A549 (cell line): Measurements from ENCODE around the gene EPS15. TPM values are rescaled to one million over a fixed set of nuclear protein-coding genes. Genes with fewer than 3 reads are reported as not detected.
"Not testable (repeated sequence)": the region's sequence is repeated elsewhere in the genome, so short reads cannot be mapped to it uniquely, and the experiment has no call there.

Experiments used
- ATAC-seq, 2 experiments: fragments of 200-7000 bp in 1 of 2; fragments of >200 bp in 1 of 2; cut with Nextera tagmentation in 1 of 2; cut with Tn5 transposase in 1 of 2; 3 replicates each; pipeline versions ENCODE4 v1.8.0 to v1.9.1; 2018 to 2020; ENCODE audit warnings: mild to moderate bottlenecking in 1 of 2, moderate library complexity in 1 of 2
- CTCF ChIA-PET: fragments of 300-600 bp; sonication (Branson Sonifier 250); formaldehyde crosslinking; extraction: SDS; loops from one replicate; lab custom pipeline; 2021; ENCODE audit warnings: antibody characterized with exemption, inconsistent platforms; lab: Yijun Ruan, JAX
- POLR2A ChIA-PET: fragments of 350-600 bp; formaldehyde crosslinking; extraction: SDS; loops from one replicate; lab custom pipeline; 2021; ENCODE audit warnings: antibody characterized with exemption, inconsistent platforms; lab: Yijun Ruan, JAX
- DNase-seq, 2 experiments: peaks; one replicate each; pipeline versions ENCODE4 v3.0.0 to v3.0.0-alpha.2; 2011 to 2016; ENCODE audit warnings: low read depth in 1 of 2, low spot score in 1 of 2
- FAIRE-seq: peaks from 2 replicates; lab custom pipeline; 2011; peaks lifted over from hg19 to GRCh38; lab: Jason Lieb, UNC
- H3K27ac ChIP-seq, 2 experiments: fragments of >200 bp; sonication (Bioruptor Twin); formaldehyde crosslinking; 3 replicates each; pipeline ENCODE4 v1.5.1; 2016 to 2017
- H3K4me1 ChIP-seq: fragments of >200 bp; sonication (Bioruptor Twin); formaldehyde crosslinking; 3 replicates; pipeline ENCODE4 v1.6.1; 2016
- H3K4me2 ChIP-seq: fragments of >200 bp; sonication (Bioruptor Twin); formaldehyde crosslinking; 3 replicates; pipeline ENCODE4 v1.6.1; 2016
- H3K4me3 ChIP-seq: fragments of >200 bp; sonication (Bioruptor Twin); formaldehyde crosslinking; 3 replicates; pipeline ENCODE4 v1.5.1; 2016
- H3K9me3 ChIP-seq: fragments of >200 bp; sonication (Bioruptor Twin); formaldehyde crosslinking; 3 replicates; pipeline ENCODE4 v1.6.1; 2016
- ATOH8 ChIP-seq: fragments of 250-450 bp; sonication (Bioruptor Pico); IDR thresholded peaks from 2 replicates; pipeline ENCODE4 v1.5.0; 2020; ENCODE audit warnings: low read depth, mild to moderate bottlenecking, moderate library complexity
- BHLHE40 ChIP-seq: IDR thresholded peaks from 2 replicates; pipeline ENCODE4 v1.6.1; 2012; ENCODE audit warnings: low read depth, low read length, inconsistent platforms
- CBX8 ChIP-seq: fragments of 200-600 bp; sonication (generic); IDR thresholded peaks from 2 replicates; pipeline ENCODE4 v1.6.1; 2016
- CTCF ChIP-seq: fragments of >200 bp; sonication (Bioruptor Twin); formaldehyde crosslinking; IDR thresholded peaks from 3 replicates; pipeline ENCODE4 v1.5.1; 2016
- GATA3 ChIP-seq: IDR thresholded peaks from 2 replicates; pipeline ENCODE4 v1.6.1; 2012; ENCODE audit warnings: borderline replicate concordance
- HDAC2 ChIP-seq: fragments of 200-600 bp; sonication (generic); IDR thresholded peaks from 2 replicates; pipeline ENCODE4 v1.6.1; 2016
- HEYL ChIP-seq: fragments of 250-450 bp; sonication (Bioruptor Pico); IDR thresholded peaks from 2 replicates; pipeline ENCODE4 v1.8.0; 2021; ENCODE audit warnings: mild to moderate bottlenecking, moderate library complexity
- HOXA7 ChIP-seq: fragments of 250-450 bp; sonication (Bioruptor Pico); IDR thresholded peaks from 2 replicates; pipeline ENCODE4 v1.5.0; 2020; ENCODE audit warnings: mild to moderate bottlenecking, moderate library complexity
- HOXB5 ChIP-seq: fragments of 250-450 bp; sonication (Bioruptor Pico); IDR thresholded peaks from 2 replicates; pipeline ENCODE4 v1.5.0; 2020; ENCODE audit warnings: mild to moderate bottlenecking, moderate library complexity
- JUN ChIP-seq, 2 experiments: fragments of >200 bp; sonication (Bioruptor Twin); formaldehyde crosslinking; IDR thresholded peaks; 2 replicates in 1 of 2; 3 replicates in 1 of 2; pipeline ENCODE4 v1.6.1; 2016 to 2017
- KDM1A ChIP-seq: fragments of 200-600 bp; sonication (generic); IDR thresholded peaks from 2 replicates; pipeline ENCODE4 v1.6.1; 2016; ENCODE audit warnings: low read depth, mild to moderate bottlenecking
- MAFK ChIP-seq: fragments of 450-650 bp; IDR thresholded peaks from 2 replicates; pipeline ENCODE4 v1.6.1; 2014; ENCODE audit not compliant: partially characterized antibody
- NFE2L2 ChIP-seq: fragments of 150-350 bp; conservative IDR thresholded peaks from 2 replicates; pipeline ENCODE4 v1.6.1; 2014; ENCODE audit warnings: low read length
- NPAS2 ChIP-seq: fragments of 250-450 bp; sonication (Bioruptor Pico); IDR thresholded peaks from 2 replicates; pipeline ENCODE4 v1.8.0; 2022; ENCODE audit warnings: mild to moderate bottlenecking, moderate library complexity, borderline replicate concordance
- RCOR1 ChIP-seq: fragments of 150-350 bp; IDR thresholded peaks from 2 replicates; pipeline ENCODE4 v1.6.1; 2014; ENCODE audit warnings: antibody characterized with exemption, low read length, low read depth
- SMC3 ChIP-seq: fragments of >200 bp; sonication (Bioruptor Twin); formaldehyde crosslinking; IDR thresholded peaks from 3 replicates; pipeline ENCODE4 v1.6.1; 2018; ENCODE audit warnings: inconsistent platforms
- ZC3H11A ChIP-seq: fragments of 450-650 bp; IDR thresholded peaks from 2 replicates; pipeline ENCODE4 v1.6.1; 2014; ENCODE audit warnings: antibody characterized with exemption, mild to moderate bottlenecking
- ZNF302 ChIP-seq: fragments of 250-450 bp; sonication (Bioruptor Pico); IDR thresholded peaks from 2 replicates; pipeline ENCODE4 v1.9.0; 2021; ENCODE audit warnings: inconsistent platforms, mild to moderate bottlenecking, moderate library complexity
- ZSCAN20 ChIP-seq: fragments of 250-450 bp; sonication (Bioruptor Pico); IDR thresholded peaks from 2 replicates; pipeline ENCODE4 v1.8.0; 2022; ENCODE audit warnings: mild to moderate bottlenecking, moderate library complexity
- WGBS: methylation state at CpG from one replicate; pipeline ENCODE4 v1.1.6; 2017; ENCODE audit errors: missing lambda C conversion rate; 5-methylcytosine and 5-hydroxymethylcytosine counted together
- polyA plus RNA-seq, 4 experiments: library from polyadenylated mRNA; depleted of rRNA in 3 of 4; stranded (reverse); fragments of >200 nt; fragmentation: RNase III in 1 of 4; extraction: RNeasy Plus Mini Kit Qiagen cat#74134 plus additional on column Dnase treatment in 1 of 4; gene quantifications; 2 replicates in 3 of 4; 3 replicates in 1 of 4; pipeline ENCODE4 v1.2.3, GENCODE V29; 2011 to 2017

Gene EPS15
- polyA plus RNA-seq, 2 of the 4 experiments (the other 2 are of a cell fraction), result 10.9 to 35.4 TPM

GRCh38 chr1:51325878-51326755, 192.9 kb downstream of the EPS15 start:
- 91% methylated on average over 10 of the region's 16 CpGs for WGBS
- TF ChIP-seq HOXB5 (CRISPR knock-in tag) (no peak), SMC3 (no peak)
- TF ChIP-seq, all 56 proteins: peak for 0
- Histone ChIP-seq H3K4me2 (no peak overlapping the region), H3K27ac (no peak overlapping the region), H3K9me3 (no peaks in the 10 kb centered on the region), H3K4me1 (peaks cover 4% of the 10 kb centered on the region), H3K4me3 (no peak overlapping the region)
- DNase-seq, result no peak
- peak in 1 of 2 experiments; percentile 22; a peak in 1 of 6 replicates for ATAC-seq
- POLR2A ChIA-PET, result no interaction called here
- CTCF ChIA-PET, result interaction anchor here (0.7 to 1.2 kb wide), 2 partner anchors 29 to 32 kb away, joined by 3 read pairs; no protein-coding TSS in a partner anchor
- no peak for FAIRE-seq

- Histone ChIP-seq H3K4me3 (no peak overlapping the region), H3K9me3 (no peaks in the 10 kb centered on the region), H3K27ac (no peak overlapping the region), H3K4me2 (no peak overlapping the region), H3K4me1 (no peaks in the 10 kb centered on the region)
- ChIA-PET POLR2A (no interaction called here), CTCF (no interaction called here)
- no peak for ATAC-seq
- no peak for FAIRE-seq
- no peak for DNase-seq
- 25% methylated on average over 1 of the region's 1 CpG for WGBS
- TF ChIP-seq NPAS2 (CRISPR knock-in tag) (no peak), MAFK (no peak), ATOH8 (no peak), HEYL (CRISPR knock-in tag) (no peak), JUN (IDR thresholded peaks at IDR 0.05) (no peak), HOXA7 (CRISPR knock-in tag) (no peak), RCOR1 (no peak), CBX8 (no peak), HDAC2 (no peak), NFE2L2 (no peak), BHLHE40 (no peak)
Observed at GRCh38 chr1:51325391-51325790, 193.7 kb downstream of the EPS15 start.

- H3K4me1 ChIP-seq, POLR2A ChIA-PET, H3K4me3 ChIP-seq, H3K4me2 ChIP-seq, H3K9me3 ChIP-seq, CTCF ChIA-PET, H3K27ac ChIP-seq, FAIRE-seq, ATAC-seq, DNase-seq: not testable (repeated sequence)
- 83% methylated on average over 6 of the region's 8 CpGs for WGBS
Observed at GRCh38 chr1:51325011-51325385, 194.1 kb downstream of the EPS15 start.

GRCh38 chr1:51324251-51325010, 194.6 kb downstream of the EPS15 start:
- POLR2A ChIA-PET, result no interaction called here
- CTCF ChIA-PET, result interaction anchor here (0.6 kb wide), 1 partner anchor 249 kb away, joined by 3 read pairs; no protein-coding TSS in a partner anchor
- TF ChIP-seq ZC3H11A, result no peak
- TF ChIP-seq ZNF302, result no peak
- no peak for TF ChIP-seq KDM1A
- no peak for TF ChIP-seq CTCF
- no peak for TF ChIP-seq GATA3
- TF ChIP-seq RCOR1, result no peak
- no peak for TF ChIP-seq ZSCAN20 (CRISPR knock-in tag)
- DNase-seq (no peak), ATAC-seq (no peak), FAIRE-seq (no peak)
- WGBS, result 89% methylated on average over 7 of the region's 7 CpGs
- Histone ChIP-seq H3K4me1 (no peaks in the 10 kb centered on the region), H3K4me3 (no peak overlapping the region), H3K27ac (no peak overlapping the region), H3K4me2 (no peak overlapping the region), H3K9me3 (no peaks in the 10 kb centered on the region)
